GM04503 (cell line): ENCODE results near the gene MDH1.
"Not testable (repeated sequence)": the region's sequence is repeated elsewhere in the genome, so short reads cannot be mapped to it uniquely, and the experiment has no call there.

Experiments used
- DNase-seq: peaks from one replicate; pipeline ENCODE4 v3.0.0-alpha.2; 2012; ENCODE audit warnings: low read depth

The MDH1 gene

GRCh38 chr2:63588385-63589147 is at the start of gene MDH1, which contains the start of gene WDPCP:
Gene MDH1 (plus strand): TSS chr2:63588963. CDS start chr2:63589044, 81 bp downstream.
Gene WDPCP (minus strand): TSS chr2:63588477. CDS start chr2:63588271, 206 bp downstream.
- peak; percentile 100 for DNase-seq

- no peak for DNase-seq
Observed at GRCh38 chr2:63539416-63540162, 49.2 kb upstream of the MDH1 start.

DNA sequence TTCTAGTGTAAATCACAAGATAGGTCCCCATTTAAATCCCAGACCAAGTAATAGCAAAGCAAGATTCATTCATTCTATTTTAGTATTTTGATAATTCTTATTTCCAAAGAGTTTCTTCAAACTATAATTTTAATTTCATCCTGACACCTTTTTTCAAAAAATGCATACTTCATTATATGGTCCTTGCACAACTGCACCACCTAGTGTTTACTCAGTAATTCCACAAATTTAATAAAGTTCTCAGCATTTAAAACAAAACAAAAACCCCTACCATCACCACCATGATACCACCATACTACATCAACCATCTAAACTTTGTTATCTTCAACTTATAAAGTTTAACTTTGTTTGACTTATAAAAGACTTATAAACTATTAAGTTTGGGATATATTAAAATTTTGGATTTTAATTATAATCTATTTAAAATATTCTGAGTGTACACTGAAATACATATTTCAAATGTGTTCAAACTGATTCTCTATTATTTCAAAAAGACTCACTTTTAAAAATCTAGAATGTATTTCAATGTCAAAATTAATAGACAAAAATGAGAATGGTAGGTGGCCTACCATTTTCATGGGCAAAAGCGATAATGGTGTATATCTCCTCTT is 44.6 kb upstream of the MDH1 start:
- DNase-seq = no peak

- no peak for DNase-seq
Observed at GRCh38 chr2:63545023-63545422, 43.7 kb upstream of the MDH1 start.

GRCh38 chr2:63553049-63553448 is 35.7 kb upstream of the MDH1 start:
- DNase-seq = no peak

DNA sequence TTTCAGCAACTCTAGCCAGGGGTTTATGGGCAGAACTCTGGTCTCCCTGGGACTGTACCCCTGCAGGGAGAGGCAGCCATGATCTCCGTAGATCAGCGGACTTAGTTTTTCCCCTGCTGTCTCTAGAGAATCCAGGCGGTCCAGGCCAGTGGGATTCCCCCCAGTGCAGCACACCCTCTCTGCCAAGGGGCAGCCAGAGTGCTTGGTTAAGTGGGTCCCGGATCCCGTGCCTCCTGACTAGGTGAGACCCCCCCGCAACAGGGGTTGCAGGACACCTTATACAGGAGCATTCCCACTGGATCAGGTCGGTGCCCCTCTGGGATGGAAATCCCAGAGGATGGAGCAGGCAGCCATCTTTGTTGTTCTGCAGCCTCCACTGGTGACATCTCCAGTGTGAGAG is 33.5 kb upstream of the MDH1 start:
- DNase-seq = no peak

DNA sequence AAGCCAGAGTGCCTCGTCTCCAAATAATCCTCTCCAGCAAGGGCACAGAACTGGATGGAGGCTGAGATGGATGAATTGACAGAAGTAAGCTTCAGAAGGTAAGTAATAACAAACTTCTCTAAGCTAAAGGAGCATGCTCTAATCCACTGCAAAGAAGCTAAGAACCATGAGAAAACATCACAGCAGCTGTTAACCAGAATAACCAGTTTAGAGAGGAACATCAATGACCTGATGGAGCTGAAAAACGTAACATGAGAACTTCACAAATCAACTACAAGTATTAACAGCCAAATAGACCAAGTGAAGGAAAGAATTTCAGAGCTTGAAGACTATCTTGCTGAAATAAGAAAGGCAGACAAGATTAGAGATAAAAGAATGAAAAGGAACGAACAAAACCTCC is 32.8 kb upstream of the MDH1 start:
- no peak for DNase-seq

- not testable (repeated sequence) for DNase-seq
Observed at GRCh38 chr2:63557819-63558218, 30.9 kb upstream of the MDH1 start.

DNA sequence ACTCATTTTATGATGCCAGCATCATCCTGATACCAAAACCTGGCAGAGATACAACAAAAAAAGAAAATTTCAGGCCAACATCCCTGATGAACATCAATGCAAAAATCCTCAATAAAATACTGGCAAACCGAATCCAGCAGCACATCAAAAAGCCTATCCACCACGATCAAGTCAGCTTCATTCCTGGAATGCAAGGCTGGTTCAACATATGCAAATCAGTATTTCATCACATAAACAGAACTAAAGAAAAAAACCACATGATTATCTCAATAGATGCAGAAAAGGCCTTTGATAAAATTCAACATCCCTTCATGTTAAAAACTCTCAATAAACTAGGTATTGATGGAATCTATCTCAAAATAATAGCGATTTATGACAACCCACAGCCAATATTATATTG is 29.8 kb upstream of the MDH1 start:
- not testable (repeated sequence) for DNase-seq

DNA sequence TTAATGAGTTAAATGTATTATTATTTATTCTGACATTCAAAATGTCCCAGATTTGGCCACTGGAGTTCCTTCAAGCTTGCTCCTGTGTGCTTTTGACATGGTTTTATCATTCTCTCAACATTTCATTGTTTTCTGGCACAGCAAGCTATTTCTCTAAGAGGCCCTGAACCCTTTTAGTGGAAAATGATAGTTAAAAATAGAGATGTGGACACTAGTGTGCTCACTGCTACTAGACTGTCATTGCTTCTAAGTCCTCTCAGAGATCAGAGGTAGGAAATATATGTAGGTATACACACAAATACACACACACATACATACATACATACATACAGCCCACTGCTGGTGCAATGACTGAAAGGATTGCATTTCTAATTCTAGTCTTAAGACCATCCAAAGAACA is 26.0 kb upstream of the MDH1 start:
- DNase-seq = no peak

GRCh38 chr2:63569740-63570139 is 19.0 kb upstream of the MDH1 start:
- DNase-seq = no peak

DNA sequence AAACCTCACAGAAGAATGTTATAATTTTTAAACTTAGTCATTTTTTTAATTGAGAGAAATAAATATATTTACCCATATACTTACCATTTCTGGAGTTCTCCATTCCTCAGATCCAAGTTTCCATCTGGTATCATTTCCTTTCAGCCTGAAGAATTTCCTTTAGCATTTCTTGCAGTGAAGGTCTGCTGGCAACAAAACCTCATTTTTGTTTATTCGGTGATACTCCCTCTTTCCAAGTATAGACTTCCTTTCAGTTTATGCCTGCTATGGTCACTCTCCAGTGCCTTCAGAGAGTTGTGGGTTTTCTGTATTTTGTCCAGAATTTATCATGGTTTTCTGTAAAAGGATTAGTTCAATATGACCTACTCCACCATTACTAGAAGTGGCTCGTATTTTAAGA is 17.5 kb upstream of the MDH1 start:
- no peak for DNase-seq

DNA sequence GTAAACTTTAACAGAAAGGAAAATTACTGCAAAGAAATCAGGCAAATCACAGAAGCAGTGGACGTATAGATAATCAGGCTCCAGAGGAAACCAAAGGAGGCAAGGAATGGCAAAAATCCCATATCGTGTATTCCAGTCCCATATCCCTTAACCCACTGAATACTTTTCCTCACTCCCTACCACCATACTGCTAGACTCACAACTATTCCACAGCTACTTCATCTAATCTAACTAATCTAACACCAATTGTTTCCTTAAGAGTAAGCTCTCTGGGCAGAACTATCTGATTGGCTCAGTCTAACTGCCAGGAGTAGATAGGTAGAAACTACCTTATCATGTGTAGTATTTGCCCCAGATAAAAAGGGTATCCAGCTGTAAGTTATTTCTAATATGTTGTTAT is 16.8 kb upstream of the MDH1 start:
- DNase-seq = no peak

- DNase-seq = not testable (repeated sequence)
Observed at GRCh38 chr2:63573026-63573425, 15.7 kb upstream of the MDH1 start.

GRCh38 chr2:63573726-63574345 is 14.9 kb upstream of the MDH1 start:
- not testable (repeated sequence) for DNase-seq

DNA sequence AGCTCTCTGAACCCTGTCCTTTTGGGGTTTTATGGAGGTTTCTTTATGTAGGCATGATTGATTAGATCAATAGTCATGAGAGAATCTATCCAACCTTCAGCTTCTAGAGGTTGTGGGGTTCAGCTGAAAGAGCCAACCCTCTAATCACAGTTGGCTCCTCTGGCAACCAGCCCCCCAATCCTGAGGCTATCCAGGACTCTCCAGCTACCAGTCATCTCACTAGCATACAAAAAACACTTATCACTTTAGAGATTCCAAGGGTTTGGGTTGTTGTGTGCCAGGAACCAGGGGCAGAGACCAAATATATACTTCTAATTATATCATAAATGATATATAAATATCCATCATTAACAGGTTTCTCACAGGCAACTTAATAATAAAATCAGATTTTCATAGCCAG is 12.2 kb upstream of the MDH1 start:
- no peak for DNase-seq

GRCh38 chr2:63578767-63579166 is 10.0 kb upstream of the MDH1 start:
- no peak for DNase-seq

DNA sequence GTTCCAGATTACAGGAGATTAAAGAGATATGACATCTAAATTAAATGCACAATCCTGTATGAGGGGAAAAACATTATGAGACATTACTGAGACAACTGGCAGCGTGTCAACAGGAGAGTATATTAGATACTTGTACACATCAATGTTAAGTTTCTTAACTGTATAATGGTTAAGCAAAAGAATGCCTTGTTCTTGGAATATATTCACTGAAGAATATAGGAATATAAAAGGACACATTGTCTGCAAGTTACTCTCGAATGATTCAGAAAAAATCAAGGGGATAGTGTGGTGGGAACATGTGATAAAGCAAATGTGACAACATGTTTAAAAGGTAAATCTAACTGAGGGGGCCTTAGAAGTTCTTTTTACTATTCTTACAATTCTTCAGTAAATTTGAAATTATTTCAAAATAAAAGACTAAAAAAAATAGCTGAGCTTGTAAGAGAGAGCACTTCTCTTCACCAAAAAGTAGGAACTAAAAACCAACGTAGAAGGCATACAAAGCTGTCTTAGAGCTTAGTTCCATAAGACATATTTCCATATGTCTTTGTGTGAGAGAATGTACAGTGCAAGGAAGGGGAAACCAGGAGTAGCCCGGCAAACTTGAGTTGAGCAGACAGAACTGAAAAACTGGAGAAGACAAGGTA is 8.0 kb upstream of the MDH1 start:
- DNase-seq = no peak

DNA sequence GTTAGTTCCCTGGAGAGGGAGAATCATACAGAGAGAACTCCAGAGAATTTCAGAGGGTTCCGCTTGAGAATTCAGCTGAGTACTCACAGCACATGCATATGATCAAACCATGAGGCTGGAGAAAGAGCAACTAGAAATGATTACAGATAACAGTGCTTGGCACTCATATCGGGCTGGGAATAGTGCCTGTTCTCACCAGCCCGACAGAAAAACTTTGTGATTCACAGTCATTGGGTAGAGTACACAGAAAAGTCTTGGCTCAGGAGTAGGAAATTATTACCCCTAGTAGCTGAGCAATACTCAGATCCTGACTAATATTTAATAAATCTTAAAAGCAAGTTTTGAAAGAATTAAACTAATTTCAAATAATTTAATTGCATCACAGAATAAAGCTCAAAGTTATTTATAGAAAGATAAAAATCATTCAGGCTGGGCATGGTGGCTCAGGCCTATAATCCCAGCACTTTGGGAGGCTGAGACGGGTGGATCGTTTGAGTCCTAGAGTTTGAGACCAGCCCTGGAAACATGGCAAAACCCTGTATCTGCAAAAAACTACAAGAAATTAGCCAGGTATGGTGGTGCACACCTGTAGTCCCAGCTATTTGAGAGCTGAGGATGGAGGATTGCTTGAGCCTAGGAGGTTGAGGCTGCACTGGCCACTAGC is 7.3 kb upstream of the MDH1 start:
- peak; percentile 47 for DNase-seq

- no peak for DNase-seq
Observed at GRCh38 chr2:63582873-63583272, 5.9 kb upstream of the MDH1 start.

DNA sequence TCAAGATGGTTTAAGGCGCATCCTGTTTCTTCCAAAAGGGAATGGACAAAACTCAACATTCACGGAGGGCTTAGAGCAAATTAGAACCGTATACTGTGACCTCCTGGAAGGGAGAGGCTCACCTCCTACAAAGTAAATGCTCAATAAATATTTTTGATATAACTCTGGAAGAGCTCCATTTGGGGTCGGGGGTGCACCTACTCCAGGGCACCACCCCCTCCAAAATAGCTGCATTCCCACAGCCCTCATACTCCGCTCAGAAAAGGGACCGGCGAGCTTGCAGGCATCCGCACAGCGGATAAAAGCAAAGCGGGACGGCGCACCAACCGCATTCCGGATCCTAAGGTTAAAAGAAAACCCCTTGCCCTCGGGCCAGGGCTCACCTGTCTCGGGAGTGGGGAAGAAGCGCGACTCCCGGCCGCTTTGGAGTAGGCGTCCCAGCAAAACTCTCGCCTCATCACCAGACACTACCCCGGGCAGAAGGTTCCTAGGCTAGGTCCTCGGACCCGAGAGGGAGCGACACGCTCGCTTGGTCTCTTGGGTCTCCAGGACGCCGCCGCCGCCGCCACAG is 864 bp upstream of the MDH1 start:
- no peak for DNase-seq
